HepG2 (cell line): ENCODE data around the gene MFNG. TPM values are rescaled to one million over a fixed set of nuclear protein-coding genes. Genes with fewer than 3 reads are reported as not detected.

ENCODE experiments used
- CEBPZ ChIP-seq: IDR thresholded peaks from 2 replicates; pipeline ENCODE4 v1.6.1; 2012; ENCODE audit warnings: low read length, improper control_type of control experiment
- CENPBD1 ChIP-seq: sonication (generic); formaldehyde crosslinking; IDR thresholded peaks from 2 replicates; pipeline ENCODE4 v1.8.0; 2022; ENCODE audit warnings: missing genetic modification reagents, low read depth, mild to moderate bottlenecking, borderline replicate concordance
- CHD2 ChIP-seq: IDR thresholded peaks from 2 replicates; pipeline ENCODE4 v1.6.1; 2011; ENCODE audit warnings: low read depth, low read length, improper control_type of control experiment
- CSRNP2 ChIP-seq: sonication (generic); formaldehyde crosslinking; conservative IDR thresholded peaks from 2 replicates; pipeline ENCODE4 v1.8.0; 2022; ENCODE audit warnings: low read depth, missing genetic modification reagents
- ERF ChIP-seq: IDR thresholded peaks from 2 replicates; pipeline ENCODE4 v1.6.1; 2018; ENCODE audit warnings: missing biosample characterization, missing genetic modification reagents
- HDAC1 ChIP-seq: sonication (generic); formaldehyde crosslinking; IDR thresholded peaks from 2 replicates; pipeline ENCODE4 v1.5.1; 2020; ENCODE audit warnings: mild to moderate bottlenecking, missing genetic modification reagents
- HHEX ChIP-seq: IDR thresholded peaks from 2 replicates; pipeline ENCODE4 v1.6.1; 2016; ENCODE audit warnings: control low read depth
- HNF4A ChIP-seq: sonication (generic); formaldehyde crosslinking; IDR thresholded peaks from 2 replicates; pipeline ENCODE4 v1.4.0; 2020; ENCODE audit warnings: missing genetic modification reagents
- IRF9 ChIP-seq: sonication (generic); formaldehyde crosslinking; IDR thresholded peaks from 2 replicates; pipeline ENCODE4 v1.8.0; 2022; ENCODE audit warnings: missing genetic modification reagents, mild to moderate bottlenecking, borderline replicate concordance
- NR1H2 ChIP-seq: sonication (generic); formaldehyde crosslinking; IDR thresholded peaks from 2 replicates; pipeline ENCODE4 v1.8.1; 2022; ENCODE audit warnings: low read depth, missing genetic modification reagents, borderline replicate concordance
- PCBP2 ChIP-seq: fragments of 200-400 bp; formaldehyde crosslinking; optimal IDR thresholded peaks from 2 replicates; pipeline ENCODE3; 2018; ENCODE audit warnings: low read length, low read depth; ENCODE audit not compliant: poor library complexity, severe bottlenecking
- ZKSCAN1 ChIP-seq: fragments of 150-350 bp; IDR thresholded peaks from 2 replicates; pipeline ENCODE4 v1.6.1; 2014; ENCODE audit warnings: low read length
- ZNF614 ChIP-seq: IDR thresholded peaks from 2 replicates; pipeline ENCODE4 v1.6.1; 2018; ENCODE audit warnings: missing biosample characterization, missing genetic modification reagents, inconsistent platforms, borderline replicate concordance
- polyA plus RNA-seq, 8 experiments: library from polyadenylated mRNA; depleted of rRNA in 3 of 8; stranded (reverse) in 7 of 8; unstranded in 1 of 8; fragments of >200 nt; fragmentation: Illumina TruSeq in 4 of 8; extraction: Trizol in 4 of 8; gene quantifications; 2 replicates each; pipeline versions ENCODE4 v1.2.1 to v1.2.3, GENCODE V29; 2011 to 2016; ENCODE audit warnings: low read depth in 4 of 8, missing spikeins in 1 of 8, mixed read lengths in 1 of 8; ENCODE audit not compliant: insufficient read depth in 1 of 8
- total RNA-seq, 5 experiments: library from RNA; depleted of rRNA; stranded (reverse); fragments of >200 nt; fragmentation: Illumina TruSeq; extraction: Trizol; gene quantifications; 2 replicates each; pipeline ENCODE4 v1.2.3, GENCODE V29; 2016; ENCODE audit warnings: low read depth in 1 of 5
- TF ChIP-seq, protein P1 (sequence below): sonication (generic); formaldehyde crosslinking; IDR thresholded peaks from 2 replicates; pipeline ENCODE4 v1.8.1; 2023; ENCODE audit warnings: mild to moderate bottlenecking, inconsistent platforms, moderate library complexity, missing genetic modification reagents, borderline replicate concordance
- TF ChIP-seq, protein P2 (sequence below): fragments of 450-650 bp; IDR thresholded peaks from 2 replicates; pipeline ENCODE4 v1.6.1; 2016
- TF ChIP-seq, protein P3 (sequence below): IDR thresholded peaks from 2 replicates; pipeline ENCODE4 v1.6.1; 2018; ENCODE audit warnings: missing genetic modification reagents, mild to moderate bottlenecking, missing compliant biosample characterization

Gene MFNG
- total and polyA plus RNA-seq, 2 of the 13 experiments (the other 11 are each of a cell fraction or from before 2014, with no cell fraction given) = 1.0 to 11.7 TPM

GRCh38 chr22:37501610-37502341 is 15.6 kb upstream of the MFNG start (continued):
- TF ChIP-seq, protein P1, sequence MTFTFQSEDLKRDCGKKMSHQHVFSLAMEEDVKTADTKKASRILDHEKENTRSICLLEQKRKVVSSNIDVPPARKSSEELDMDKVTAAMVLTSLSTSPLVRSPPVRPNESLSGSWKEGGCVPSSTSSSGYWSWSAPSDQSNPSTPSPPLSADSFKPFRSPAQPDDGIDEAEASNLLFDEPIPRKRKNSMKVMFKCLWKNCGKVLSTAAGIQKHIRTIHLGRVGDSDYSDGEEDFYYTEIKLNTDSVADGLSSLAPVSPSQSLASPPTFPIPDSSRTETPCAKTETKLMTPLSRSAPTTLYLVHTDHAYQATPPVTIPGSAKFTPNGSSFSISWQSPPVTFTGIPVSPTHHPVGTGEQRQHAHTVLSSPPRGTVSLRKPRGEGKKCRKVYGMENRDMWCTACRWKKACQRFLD = peak; percentile 85; the same call in 1 of the 2 replicates
- peak; percentile 72 for TF ChIP-seq CHD2
- TF ChIP-seq, protein P2, sequence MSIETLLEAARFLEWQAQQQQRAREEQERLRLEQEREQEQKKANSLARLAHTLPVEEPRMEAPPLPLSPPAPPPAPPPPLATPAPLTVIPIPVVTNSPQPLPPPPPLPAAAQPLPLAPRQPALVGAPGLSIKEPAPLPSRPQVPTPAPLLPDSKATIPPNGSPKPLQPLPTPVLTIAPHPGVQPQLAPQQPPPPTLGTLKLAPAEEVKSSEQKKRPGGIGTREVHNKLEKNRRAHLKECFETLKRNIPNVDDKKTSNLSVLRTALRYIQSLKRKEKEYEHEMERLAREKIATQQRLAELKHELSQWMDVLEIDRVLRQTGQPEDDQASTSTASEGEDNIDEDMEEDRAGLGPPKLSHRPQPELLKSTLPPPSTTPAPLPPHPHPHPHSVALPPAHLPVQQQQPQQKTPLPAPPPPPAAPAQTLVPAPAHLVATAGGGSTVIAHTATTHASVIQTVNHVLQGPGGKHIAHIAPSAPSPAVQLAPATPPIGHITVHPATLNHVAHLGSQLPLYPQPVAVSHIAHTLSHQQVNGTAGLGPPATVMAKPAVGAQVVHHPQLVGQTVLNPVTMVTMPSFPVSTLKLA = peak; percentile 65
- TF ChIP-seq CEBPZ = no peak
- peak; percentile 99 for TF ChIP-seq ZNF614 (CRISPR knock-in tag)
- peak; percentile 83; the same call in 1 of the 2 replicates for TF ChIP-seq CENPBD1
- peak; percentile 98 for TF ChIP-seq HDAC1 (CRISPR knock-in tag)
- TF ChIP-seq ERF = peak; percentile 99
- TF ChIP-seq NR1H2 (CRISPR knock-in tag) = no peak
- peak; percentile 87 for TF ChIP-seq HHEX (CRISPR knock-in tag)
- peak; percentile 97 for TF ChIP-seq HNF4A
- 0 out of 2 replicates have a peak, but pooled peaks have one; percentile 42 for TF ChIP-seq ZKSCAN1
- no peak for TF ChIP-seq PCBP2
- TF ChIP-seq CSRNP2 = 0 out of 2 replicates have a peak, but pooled peaks have one; percentile 60
- peak; percentile 73; the same call in 1 of the 2 replicates for TF ChIP-seq IRF9
- TF ChIP-seq, protein P3, sequence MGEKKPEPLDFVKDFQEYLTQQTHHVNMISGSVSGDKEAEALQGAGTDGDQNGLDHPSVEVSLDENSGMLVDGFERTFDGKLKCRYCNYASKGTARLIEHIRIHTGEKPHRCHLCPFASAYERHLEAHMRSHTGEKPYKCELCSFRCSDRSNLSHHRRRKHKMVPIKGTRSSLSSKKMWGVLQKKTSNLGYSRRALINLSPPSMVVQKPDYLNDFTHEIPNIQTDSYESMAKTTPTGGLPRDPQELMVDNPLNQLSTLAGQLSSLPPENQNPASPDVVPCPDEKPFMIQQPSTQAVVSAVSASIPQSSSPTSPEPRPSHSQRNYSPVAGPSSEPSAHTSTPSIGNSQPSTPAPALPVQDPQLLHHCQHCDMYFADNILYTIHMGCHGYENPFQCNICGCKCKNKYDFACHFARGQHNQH = peak; percentile 96
